Tibial nerve (tissue), 4 donors: ENCODE measurements around the gene AKT3. TPM values are rescaled to one million over a fixed set of nuclear protein-coding genes. Genes with fewer than 3 reads are reported as not detected.

Experiments used
- DNase-seq, 2 donors: peaks; one replicate each; pipeline ENCODE4 v3.0.0-alpha.2; 2019; ENCODE audit warnings: low spot score in 2 of 2
- H3K27ac ChIP-seq, 4 donors: fragments of 200-600 bp; sonication (generic) in 3 of 4; one replicate each; pipeline ENCODE4 v1.5.1; 2017 to 2019; ENCODE audit warnings: mild to moderate bottlenecking in 1 of 4
- H3K27me3 ChIP-seq, 2 donors: fragments of 200-600 bp; sonication (generic) in 1 of 2; one replicate each; pipeline versions ENCODE4 v1.5.1 to v1.6.0; 2017 to 2019
- H3K36me3 ChIP-seq, 3 donors: fragments of 200-600 bp; sonication (generic); one replicate each; pipeline ENCODE4 v1.5.1; 2018 to 2019
- H3K4me1 ChIP-seq, 4 donors: fragments of 200-600 bp; sonication (generic) in 3 of 4; one replicate each; pipeline ENCODE4 v1.5.1; 2017 to 2019
- H3K4me3 ChIP-seq, 4 donors: fragments of 200-600 bp; sonication (generic) in 3 of 4; one replicate each; pipeline ENCODE4 v1.5.1; 2017 to 2019; ENCODE audit warnings: mild to moderate bottlenecking in 1 of 4, moderate library complexity in 1 of 4
- H3K9me3 ChIP-seq, 4 donors: fragments of 200-600 bp; sonication (generic) in 3 of 4; one replicate each; pipeline ENCODE4 v1.5.1; 2017 to 2019
- EP300 ChIP-seq, 2 donors: sonication (generic); formaldehyde crosslinking; IDR thresholded peaks; one replicate each; pipeline ENCODE4 v1.6.1; 2017; ENCODE audit warnings: antibody characterized with exemption in 2 of 2, mild to moderate bottlenecking in 1 of 2
- POLR2A ChIP-seq, 2 donors: fragments of 450-650 bp; IDR thresholded peaks; one replicate each; pipeline ENCODE4 v1.6.1; 2017; ENCODE audit warnings: antibody characterized with exemption in 2 of 2, mild to moderate bottlenecking in 2 of 2, moderate library complexity in 2 of 2
- WGBS, 2 donors: methylation state at CpG; one replicate each; pipeline ENCODE4 v1.1.5; 2018; 5-methylcytosine and 5-hydroxymethylcytosine counted together
- total RNA-seq, 4 donors: library from RNA; depleted of rRNA; stranded (reverse); fragments of >200 nt; gene quantifications; one replicate each; pipeline ENCODE4 v1.1.0, GENCODE V29; 2016
- TF ChIP-seq, protein P1 (sequence below), 5 experiments: fragments of 200-600 bp in 3 of 5; fragments of 450-650 bp in 2 of 5; sonication (generic) in 3 of 5; IDR thresholded peaks; one replicate each; pipeline ENCODE4 v1.5.1; 2016 to 2019; ENCODE audit warnings: antibody characterized with exemption in 5 of 5, mild to moderate bottlenecking in 3 of 5, moderate library complexity in 2 of 5

The AKT3 gene
- total RNA-seq, 4 donors from 2014 or later, result 58.8 to 76.0 (median 69.2) TPM

GRCh38 chr1:243470502-243470901, 379.5 kb downstream of the AKT3 start:
- peaks cover 0 to 29% (median 3%) of the 10 kb centered on the region in 4 donors for H3K4me1 ChIP-seq
- no peaks in the 10 kb centered on the region for H3K9me3 ChIP-seq
- no peaks in the 10 kb centered on the region for H3K27me3 ChIP-seq
- H3K27ac ChIP-seq, result no peak overlapping the region
- 73 to 84% methylated on average over 7 of the region's 7 CpGs for WGBS, 2 donors
- H3K4me3 ChIP-seq, result no peak overlapping the region
- DNase-seq, result no peak
- TF ChIP-seq, protein P1, sequence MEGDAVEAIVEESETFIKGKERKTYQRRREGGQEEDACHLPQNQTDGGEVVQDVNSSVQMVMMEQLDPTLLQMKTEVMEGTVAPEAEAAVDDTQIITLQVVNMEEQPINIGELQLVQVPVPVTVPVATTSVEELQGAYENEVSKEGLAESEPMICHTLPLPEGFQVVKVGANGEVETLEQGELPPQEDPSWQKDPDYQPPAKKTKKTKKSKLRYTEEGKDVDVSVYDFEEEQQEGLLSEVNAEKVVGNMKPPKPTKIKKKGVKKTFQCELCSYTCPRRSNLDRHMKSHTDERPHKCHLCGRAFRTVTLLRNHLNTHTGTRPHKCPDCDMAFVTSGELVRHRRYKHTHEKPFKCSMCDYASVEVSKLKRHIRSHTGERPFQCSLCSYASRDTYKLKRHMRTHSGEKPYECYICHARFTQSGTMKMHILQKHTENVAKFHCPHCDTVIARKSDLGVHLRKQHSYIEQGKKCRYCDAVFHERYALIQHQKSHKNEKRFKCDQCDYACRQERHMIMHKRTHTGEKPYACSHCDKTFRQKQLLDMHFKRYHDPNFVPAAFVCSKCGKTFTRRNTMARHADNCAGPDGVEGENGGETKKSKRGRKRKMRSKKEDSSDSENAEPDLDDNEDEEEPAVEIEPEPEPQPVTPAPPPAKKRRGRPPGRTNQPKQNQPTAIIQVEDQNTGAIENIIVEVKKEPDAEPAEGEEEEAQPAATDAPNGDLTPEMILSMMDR (IDR thresholded peaks at IDR 0.05), result no peak
- TF ChIP-seq POLR2A (IDR thresholded peaks at IDR 0.05) (no peak), EP300 (IDR thresholded peaks at IDR 0.05) (no peak)
- peaks cover 0 to 11% (median 0%) of the 10 kb centered on the region in 3 donors for H3K36me3 ChIP-seq

- no peaks in the 10 kb centered on the region for H3K27me3 ChIP-seq
- no peak overlapping the region for H3K4me3 ChIP-seq
- H3K36me3 ChIP-seq, result peaks cover 0 to 4% (median 0%) of the 10 kb centered on the region in 3 donors
- H3K4me1 ChIP-seq, result peaks cover 0 to 29% (median 3%) of the 10 kb centered on the region in 4 donors
- no peak overlapping the region for H3K27ac ChIP-seq
- no peak for DNase-seq
- no peak for TF ChIP-seq POLR2A (IDR thresholded peaks at IDR 0.05)
- H3K9me3 ChIP-seq, result no peaks in the 10 kb centered on the region
- 98 to 99% methylated on average over 3 of the region's 3 CpGs for whole genome bisulfite sequencing, 2 donors
Measured at GRCh38 chr1:243469497-243469896, 380.5 kb downstream of the AKT3 start.

DNA sequence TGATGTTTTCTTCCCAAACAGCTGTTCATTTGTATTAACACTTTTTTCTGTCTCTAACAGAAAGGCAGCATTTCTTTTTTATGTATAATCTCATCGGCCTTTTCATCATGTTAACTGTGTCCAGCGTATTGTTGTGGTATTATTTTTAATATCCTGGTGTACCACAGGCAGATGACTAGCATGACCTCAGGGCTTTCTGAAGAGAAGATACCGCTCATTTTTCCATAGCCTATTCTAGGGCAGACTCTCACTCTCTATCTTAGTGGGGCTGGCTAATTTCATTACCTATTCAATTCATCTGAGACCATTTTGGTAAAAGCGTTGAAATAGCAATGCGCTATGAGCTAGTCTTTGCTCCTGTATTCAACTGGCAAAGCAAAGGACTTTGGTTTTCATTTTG, 384.3 kb downstream of the AKT3 start:
- WGBS, 2 donors, result 66 to 83% methylated on average over 5 of the region's 5 CpGs
- H3K36me3 ChIP-seq, result peaks cover 0 to 22% (median 0%) of the 10 kb centered on the region in 3 donors
- H3K27ac ChIP-seq, result no peak overlapping the region
- TF ChIP-seq, protein P1 (IDR thresholded peaks at IDR 0.05), result no peak
- TF ChIP-seq EP300 (IDR thresholded peaks at IDR 0.05), result no peak
- no peak for TF ChIP-seq POLR2A (IDR thresholded peaks at IDR 0.05)
- no peaks in the 10 kb centered on the region for H3K4me1 ChIP-seq
- no peak for DNase-seq
- no peak overlapping the region for H3K4me3 ChIP-seq
- H3K9me3 ChIP-seq, result no peaks in the 10 kb centered on the region
- no peaks in the 10 kb centered on the region for H3K27me3 ChIP-seq

GRCh38 chr1:243465081-243465480, 385.0 kb downstream of the AKT3 start:
- no peaks in the 10 kb centered on the region for H3K27me3 ChIP-seq
- no peaks in the 10 kb centered on the region for H3K4me1 ChIP-seq
- TF ChIP-seq, protein P1 (IDR thresholded peaks at IDR 0.05), result no peak
- H3K27ac ChIP-seq, result no peak overlapping the region
- DNase-seq, result no peak
- H3K4me3 ChIP-seq, result no peak overlapping the region
- H3K36me3 ChIP-seq, result peaks cover 0 to 28% (median 0%) of the 10 kb centered on the region in 3 donors
- 90 to 96% methylated on average over 5 of the region's 5 CpGs for WGBS, 2 donors
- H3K9me3 ChIP-seq, result no peaks in the 10 kb centered on the region

GRCh38 chr1:243462929-243463697, 386.9 kb downstream of the AKT3 start:
- no peak for TF ChIP-seq EP300 (IDR thresholded peaks at IDR 0.05)
- no peak for TF ChIP-seq POLR2A (IDR thresholded peaks at IDR 0.05)
- TF ChIP-seq, protein P1 (IDR thresholded peaks at IDR 0.05), result no peak
- Histone ChIP-seq H3K27me3 (no peaks in the 10 kb centered on the region), H3K9me3 (no peaks in the 10 kb centered on the region), H3K4me3 (no peak overlapping the region), H3K4me1 (no peaks in the 10 kb centered on the region), H3K36me3 (peaks cover 0 to 28% (median 0%) of the 10 kb centered on the region in 3 donors), H3K27ac (no peak overlapping the region)
- no peak for DNase-seq
- WGBS, 2 donors, result 100% methylated on average over 1 of the region's 1 CpG
